Kidney (tissue), 14 donors: Measurements from ENCODE around the gene PFDN1. TPM values are rescaled to one million over a fixed set of nuclear protein-coding genes. Genes with fewer than 3 reads are reported as not detected.

ENCODE experiments used
- DNase-seq, 5 donors: peaks; one replicate each; pipeline ENCODE4 v3.0.0-alpha.2; 2013 to 2020
- FAIRE-seq: peaks from 2 replicates; lab custom pipeline; 2012; peaks lifted over from hg19 to GRCh38; lab: Jason Lieb, UNC
- H3K27ac ChIP-seq, 2 donors: one replicate each; pipeline ENCODE4 v1.7.0; 2013; ENCODE audit warnings: low read depth in 2 of 2, low read length in 2 of 2, inconsistent platforms in 1 of 2
- H3K27me3 ChIP-seq: one replicate; pipeline ENCODE4 v1.7.1; 2013; ENCODE audit warnings: low read length, inconsistent platforms; ENCODE audit not compliant: control insufficient read depth, insufficient read depth
- H3K36me3 ChIP-seq, 3 donors: one replicate each; pipeline versions ENCODE4 v1.7.0 to v1.7.1; 2013; ENCODE audit warnings: low read length in 3 of 3, control low read depth in 1 of 3, inconsistent platforms in 1 of 3; ENCODE audit not compliant: insufficient read depth in 3 of 3, control insufficient read depth in 2 of 3
- H3K4me1 ChIP-seq, 3 donors: one replicate each; pipeline versions ENCODE4 v1.7.0 to v1.7.1; 2013; ENCODE audit warnings: low read length in 3 of 3, inconsistent platforms in 1 of 3, low read depth in 1 of 3; ENCODE audit not compliant: control insufficient read depth in 2 of 3, insufficient read depth in 2 of 3
- H3K4me3 ChIP-seq, 3 donors: one replicate each; pipeline versions ENCODE4 v1.7.0 to v1.8.1; 2013; ENCODE audit warnings: low read length in 3 of 3, control low read depth in 1 of 3, inconsistent platforms in 1 of 3
- H3K9ac ChIP-seq, 3 donors: one replicate each; pipeline versions ENCODE4 v1.7.0 to v1.7.1; 2013; ENCODE audit warnings: low read length in 3 of 3, control low read depth in 1 of 3, inconsistent platforms in 1 of 3
- H3K9me3 ChIP-seq, 3 donors: one replicate each; pipeline versions ENCODE4 v1.7.0 to v1.7.1; 2013; ENCODE audit warnings: low read length in 3 of 3, control low read depth in 1 of 3, inconsistent platforms in 1 of 3; ENCODE audit not compliant: control insufficient read depth in 2 of 3, insufficient read depth in 1 of 3
- intact Hi-C: fragments of 100-400 bp; cut with DNase I; formaldehyde crosslinking; loops from one replicate; pipeline ENCODE4 v1.11.1; 2022
- polyA plus RNA-seq: library from polyadenylated mRNA; stranded (reverse); fragments of 350-450 nt; fragmentation: Illumina TruSeq; extraction: RNeasy Lipid Tissue Mini Kit (QIAGEN cat#74804); gene quantifications from one replicate; pipeline ENCODE4 v1.2.3, GENCODE V29; 2014; ENCODE audit warnings: low read depth, low replicate concordance; ENCODE audit not compliant: insufficient read depth
- total RNA-seq: library from RNA; stranded (reverse); fragmentation: NEBNext Ultra II Directional; extraction: Animal tissue kit (Norgen Biotek cat#: 25700); gene quantifications from one replicate; pipeline ENCODE4 v1.2.1, GENCODE V29; 2021
- TF ChIP-seq, protein P1 (sequence below): IDR thresholded peaks from 3 replicates; pipeline ENCODE4 v1.5.1; 2012; ENCODE audit warnings: mild to moderate bottlenecking, moderate library complexity, borderline replicate concordance; ENCODE audit not compliant: insufficient read depth; ENCODE audit errors: extremely low read depth
- donor health status: control.
- donor health status: control.
- donor health status: control.
- donor health status: control.
- donor health status: control.
- donor health status: DM: yes; HTN: yes; CAD: no.
- donor health status: Normal renal cell carcinoma (clear cell type).

PFDN1 gene
- total and polyA plus RNA-seq, 2 donors from 2014 or later: 48.9 to 85.8 TPM

DNA sequence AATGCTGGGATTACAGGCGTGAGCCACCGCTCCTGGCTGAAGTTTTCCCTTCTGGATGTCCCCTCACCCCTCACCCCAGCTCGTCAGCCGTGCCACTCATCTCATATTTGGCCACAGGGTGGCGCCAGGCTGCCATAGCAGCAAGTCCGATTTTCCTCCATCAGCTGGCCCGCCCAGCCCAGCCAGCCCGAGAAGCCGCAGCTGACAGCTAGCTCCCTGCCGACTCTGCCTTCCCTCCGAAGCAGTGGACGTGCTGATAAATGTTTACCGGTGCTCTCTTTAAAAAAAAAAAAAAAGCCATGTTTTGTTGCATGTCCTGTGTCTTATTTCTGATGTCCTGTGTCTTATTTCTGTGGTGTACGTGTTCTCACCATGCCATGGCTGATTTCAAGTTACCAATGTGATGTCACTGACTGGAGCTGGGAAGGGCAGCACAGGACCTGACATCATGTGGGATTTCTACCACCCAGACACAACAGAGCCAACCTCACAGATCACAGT, 58.3 kb downstream of the PFDN1 start:
- intact Hi-C loops: loop anchor here (5.0 kb wide), 1 partner anchor 103 kb away; the partner anchor contains the start of gene HBEGF
- H3K4me1 ChIP-seq: peaks cover 5 to 39% (median 37%) of the 10 kb centered on the region in 3 donors
- no peak overlapping the region for H3K27ac ChIP-seq
- no peaks in the 10 kb centered on the region for H3K27me3 ChIP-seq
- no peak for FAIRE-seq
- peak; percentile 91 to 96 (median 93) for DNase-seq
- H3K4me3 ChIP-seq: no peak overlapping the region
- H3K9ac ChIP-seq: peak overlapping the region in 1 of 3 donors; percentile 10
- no peaks in the 10 kb centered on the region for H3K9me3 ChIP-seq
- TF ChIP-seq, protein P1, sequence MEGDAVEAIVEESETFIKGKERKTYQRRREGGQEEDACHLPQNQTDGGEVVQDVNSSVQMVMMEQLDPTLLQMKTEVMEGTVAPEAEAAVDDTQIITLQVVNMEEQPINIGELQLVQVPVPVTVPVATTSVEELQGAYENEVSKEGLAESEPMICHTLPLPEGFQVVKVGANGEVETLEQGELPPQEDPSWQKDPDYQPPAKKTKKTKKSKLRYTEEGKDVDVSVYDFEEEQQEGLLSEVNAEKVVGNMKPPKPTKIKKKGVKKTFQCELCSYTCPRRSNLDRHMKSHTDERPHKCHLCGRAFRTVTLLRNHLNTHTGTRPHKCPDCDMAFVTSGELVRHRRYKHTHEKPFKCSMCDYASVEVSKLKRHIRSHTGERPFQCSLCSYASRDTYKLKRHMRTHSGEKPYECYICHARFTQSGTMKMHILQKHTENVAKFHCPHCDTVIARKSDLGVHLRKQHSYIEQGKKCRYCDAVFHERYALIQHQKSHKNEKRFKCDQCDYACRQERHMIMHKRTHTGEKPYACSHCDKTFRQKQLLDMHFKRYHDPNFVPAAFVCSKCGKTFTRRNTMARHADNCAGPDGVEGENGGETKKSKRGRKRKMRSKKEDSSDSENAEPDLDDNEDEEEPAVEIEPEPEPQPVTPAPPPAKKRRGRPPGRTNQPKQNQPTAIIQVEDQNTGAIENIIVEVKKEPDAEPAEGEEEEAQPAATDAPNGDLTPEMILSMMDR: peak; percentile 91
- peaks cover 0 to 8% (median 5%) of the 10 kb centered on the region in 3 donors for H3K36me3 ChIP-seq

DNA sequence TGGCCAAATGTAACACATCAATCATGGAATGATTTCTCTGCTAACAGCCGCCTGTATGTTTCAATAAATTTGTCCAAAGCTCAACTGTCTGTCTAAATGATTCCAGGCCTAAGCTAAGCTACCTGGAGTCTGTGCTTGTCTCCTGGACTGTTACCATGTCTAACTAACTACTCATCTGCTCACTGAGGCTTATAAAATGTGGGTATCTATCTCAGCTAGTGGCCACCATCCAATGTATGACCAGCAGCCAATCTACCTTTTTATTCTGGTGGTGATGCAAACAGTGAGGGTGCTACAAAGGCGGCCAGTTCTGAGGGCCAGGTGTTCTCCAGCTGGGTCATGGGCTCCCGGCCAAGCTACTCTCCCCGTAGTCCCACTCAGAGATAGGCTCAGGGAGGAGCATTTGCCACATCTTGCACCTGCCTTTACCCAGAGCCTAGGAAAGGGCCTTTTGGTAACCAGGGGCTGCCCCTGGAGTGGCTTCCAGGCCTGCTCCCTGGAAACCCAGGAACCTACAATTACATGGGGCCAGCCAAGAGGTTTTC, 59.1 kb downstream of the PFDN1 start:
- H3K27me3 ChIP-seq: no peaks in the 10 kb centered on the region
- H3K36me3 ChIP-seq: peaks cover 0 to 8% (median 5%) of the 10 kb centered on the region in 3 donors
- DNase-seq: no peak
- intact Hi-C loops: no loop called here
- no peaks in the 10 kb centered on the region for H3K9me3 ChIP-seq
- TF ChIP-seq, protein P1: no peak
- no peak overlapping the region for H3K9ac ChIP-seq
- H3K27ac ChIP-seq: peak overlapping the region in 1 of 2 donors; percentile 44
- peaks cover 5 to 39% (median 37%) of the 10 kb centered on the region in 3 donors for H3K4me1 ChIP-seq
- FAIRE-seq: no peak
- H3K4me3 ChIP-seq: no peak overlapping the region

DNA sequence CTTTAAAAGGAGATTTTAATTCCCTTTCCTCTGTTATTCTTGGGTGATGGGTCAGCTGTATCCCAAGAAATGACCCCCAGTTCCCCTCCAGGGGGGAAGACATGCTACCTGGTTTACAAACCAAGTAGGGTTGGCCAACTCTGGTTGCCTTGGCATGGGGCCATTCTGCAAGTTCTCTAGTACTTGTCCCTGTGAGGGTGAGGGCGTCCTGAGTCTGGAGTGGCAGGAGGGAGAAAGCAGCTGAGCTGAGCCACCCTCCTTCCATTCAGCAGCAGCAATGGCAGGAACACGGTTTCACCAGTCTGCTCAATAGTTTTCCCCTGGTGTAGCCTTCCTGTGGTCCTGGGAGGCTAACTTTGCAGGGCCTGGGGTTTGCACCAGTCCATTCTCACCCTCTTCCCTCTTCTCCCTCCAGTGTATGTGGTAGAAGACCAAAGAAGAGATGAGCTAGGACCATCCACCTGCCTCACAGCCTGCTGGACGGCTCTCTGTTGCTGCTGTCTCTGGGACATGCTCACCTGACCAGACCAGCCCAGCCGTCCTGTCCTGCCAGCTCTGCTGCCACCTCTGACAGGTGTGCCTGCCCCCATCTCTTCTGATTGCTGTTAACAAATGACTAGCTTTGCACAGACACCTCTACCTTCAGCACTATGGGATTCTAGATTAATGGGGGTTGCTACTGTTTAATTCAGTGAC, 59.9 kb downstream of the PFDN1 start:
- H3K4me3 ChIP-seq: no peak overlapping the region
- DNase-seq: no peak
- H3K27ac ChIP-seq: peak overlapping the region; percentile 7 to 43
- H3K36me3 ChIP-seq: peaks cover 0 to 8% (median 5%) of the 10 kb centered on the region in 3 donors
- peaks cover 5 to 39% (median 37%) of the 10 kb centered on the region in 3 donors for H3K4me1 ChIP-seq
- H3K9ac ChIP-seq: peak overlapping the region in 1 of 3 donors; percentile 9
- TF ChIP-seq, protein P1: no peak
- no peaks in the 10 kb centered on the region for H3K27me3 ChIP-seq
- H3K9me3 ChIP-seq: no peaks in the 10 kb centered on the region
- no peak for FAIRE-seq
- intact Hi-C loops: no loop called here
